Measurements from ENCODE around the gene PATE1. TPM values are rescaled to one million over a fixed set of nuclear protein-coding genes. Genes with fewer than 3 reads are reported as not detected.

The PATE1 gene
- total and polyA plus RNA-seq, 10 of the 15 experiments (the other 5 are each of a cell fraction or from before 2014, with no cell fraction given), result not detected

- Histone ChIP-seq H4K20me1 (ENCODE audit: control insufficient read depth, insufficient read depth) (no peaks in the 10 kb centered on the region), H3K4me3 (no peak overlapping the region), H3K9ac (ENCODE audit: control insufficient read depth, insufficient read depth, low read length) (no peak overlapping the region), H2AFZ (ENCODE audit: control insufficient read depth, low read depth, low read length) (no peak overlapping the region), H3K27me3 (replicated peaks in 1 of 2; ENCODE audit: control insufficient read depth in 2 of 2, insufficient read depth in 2 of 2, low read length in 1 of 2) (no peaks in the 10 kb centered on the region), H3K4me2 (ENCODE audit: control insufficient read depth, insufficient read depth) (no peak overlapping the region), H3K79me2 (ENCODE audit: control insufficient read depth, insufficient read depth, low read length) (no peaks in the 10 kb centered on the region), H3K9me3 (replicated peaks; ENCODE audit: control insufficient read depth, insufficient read depth, low read length) (no peaks in the 10 kb centered on the region), H3K27ac (ENCODE audit: control insufficient read depth, insufficient read depth) (no peak overlapping the region), H3K36me3 (ENCODE audit: control insufficient read depth in 2 of 2, insufficient read depth in 2 of 2, low read length in 1 of 2) (no peaks in the 10 kb centered on the region), H3K4me1 (ENCODE audit: control insufficient read depth, insufficient read depth, low read length) (no peaks in the 10 kb centered on the region)
- ChIA-PET SMC1A (ENCODE audit: uncharacterized antibody, unreplicated experiment) (interaction anchor here (1.3 kb wide), 1 partner anchor 25 kb away, joined by 3 read pairs; no protein-coding TSS in a partner anchor), CTCF (no interaction called here), RAD21 (ENCODE audit: unreplicated experiment) (no interaction called here), POLR2A (no interaction called here)
- WGBS (ENCODE audit: insufficient coverage, insufficient replicate concordance, low lambda C conversion rate, missing lambda C conversion rate), result 0% methylated on average over 1 of the region's 1 CpG
- DNase-seq (ENCODE audit: low read depth, low spot score) (no peak), FAIRE-seq (no peak), ATAC-seq (no peak)
- no TSS peak for BruUV-seq (replicated peaks)
- in situ Hi-C loops (cut with MboI), result no loop called here
- intact Hi-C loops (cut with micrococcal nuclease; ENCODE audit: unreplicated experiment), result no loop called here
- TF ChIP-seq PAX8 (IDR thresholded peaks at IDR 0.05) (no peak), RAD51 (IDR thresholded peaks at IDR 0.05) (no peak), POU2F2 (IDR thresholded peaks at IDR 0.05; ENCODE audit: borderline replicate concordance, low read depth, low read length) (no peak), ATF7 (IDR thresholded peaks at IDR 0.05; ENCODE audit: low read depth) (no peak), ZNF24 (IDR thresholded peaks at IDR 0.05) (no peak), MTA2 (IDR thresholded peaks at IDR 0.05; ENCODE audit: low read depth) (no peak)
Measured at GRCh38 chr11:125743681-125744080, 2.4 kb upstream of the PATE1 start.

GRCh38 chr11:125750629-125751028 is 4.5 kb downstream of the PATE1 start:
- H3K4me2 ChIP-seq (ENCODE audit: control insufficient read depth, insufficient read depth), result no peak overlapping the region
- no peaks in the 10 kb centered on the region for H3K36me3 ChIP-seq (ENCODE audit: control insufficient read depth in 2 of 2, insufficient read depth in 2 of 2, low read length in 1 of 2)
- H3K79me2 ChIP-seq (ENCODE audit: control insufficient read depth, insufficient read depth, low read length), result no peaks in the 10 kb centered on the region
- ChIA-PET CTCF (no interaction called here), RAD21 (ENCODE audit: unreplicated experiment) (no interaction called here), SMC1A (ENCODE audit: uncharacterized antibody, unreplicated experiment) (interaction anchor here (0.6 to 1.0 kb wide), 2 partner anchors 16 to 92 kb away, joined by 3 read pairs; no protein-coding TSS in a partner anchor), POLR2A (no interaction called here)
- no peaks in the 10 kb centered on the region for H3K27me3 ChIP-seq (replicated peaks in 1 of 2; ENCODE audit: control insufficient read depth in 2 of 2, insufficient read depth in 2 of 2, low read length in 1 of 2)
- intact Hi-C loops (cut with micrococcal nuclease; ENCODE audit: unreplicated experiment), result no loop called here
- H4K20me1 ChIP-seq (ENCODE audit: control insufficient read depth, insufficient read depth), result no peaks in the 10 kb centered on the region
- BruUV-seq (replicated peaks), result no TSS peak
- ATAC-seq, result no peak
- FAIRE-seq, result no peak
- no peak for DNase-seq (ENCODE audit: low read depth, low spot score)
- in situ Hi-C loops (cut with MboI), result no loop called here
- H3K4me3 ChIP-seq, result no peak overlapping the region
- H3K4me1 ChIP-seq (ENCODE audit: control insufficient read depth, insufficient read depth, low read length), result no peaks in the 10 kb centered on the region
- H3K27ac ChIP-seq (ENCODE audit: control insufficient read depth, insufficient read depth), result no peak overlapping the region
- H3K9ac ChIP-seq (ENCODE audit: control insufficient read depth, insufficient read depth, low read length), result no peak overlapping the region
- H2AFZ ChIP-seq (ENCODE audit: control insufficient read depth, low read depth, low read length), result no peak overlapping the region
- no peaks in the 10 kb centered on the region for H3K9me3 ChIP-seq (replicated peaks; ENCODE audit: control insufficient read depth, insufficient read depth, low read length)
- WGBS (ENCODE audit: insufficient coverage, insufficient replicate concordance, low lambda C conversion rate, missing lambda C conversion rate), result 2% methylated on average over 2 of the region's 2 CpGs
- TF ChIP-seq JUNB (IDR thresholded peaks at IDR 0.05) (no peak), BACH1 (IDR thresholded peaks at IDR 0.05; ENCODE audit: borderline replicate concordance) (no peak), ZNF274 (IDR thresholded peaks at IDR 0.05; ENCODE audit: insufficient read depth, insufficient read length) (no peak), HDGF (IDR thresholded peaks at IDR 0.05) (no peak), ATF2 (IDR thresholded peaks at IDR 0.05; ENCODE audit: low read length) (no peak), WRNIP1 (IDR thresholded peaks at IDR 0.05; ENCODE audit: borderline replicate concordance, low read depth, low read length) (no peak), POU2F2 (IDR thresholded peaks at IDR 0.05; ENCODE audit: borderline replicate concordance, low read depth, low read length) (no peak), LARP7 (IDR thresholded peaks at IDR 0.05) (no peak), NRF1 (conservative IDR thresholded peaks at IDR 0.05; ENCODE audit: low read depth, low read length) (no peak), NBN (IDR thresholded peaks at IDR 0.05) (no peak), TARDBP (IDR thresholded peaks at IDR 0.05; ENCODE audit: borderline replicate concordance) (no peak), IRF5 (IDR thresholded peaks at IDR 0.05; ENCODE audit: borderline replicate concordance) (no peak)

Data from GM12878 (cell line).